ENCODE results near the gene LRIG3.
"Not testable (repeated sequence)": the region's sequence is repeated elsewhere in the genome, so short reads cannot be mapped to it uniquely, and the experiment has no call there.

The LRIG3 gene

GRCh38 chr12:58905422-58905821 is 14.9 kb downstream of the LRIG3 start:
- Histone ChIP-seq H3K36me3 (ENCODE audit: insufficient read depth, low read length) (peaks cover 2% of the 10 kb centered on the region), H3K4me1 (ENCODE audit: insufficient read depth, low read length) (no peaks in the 10 kb centered on the region), H3K9me3 (ENCODE audit: control insufficient read depth, insufficient read depth, low read length) (no peaks in the 10 kb centered on the region), H3K9ac (ENCODE audit: low read depth, low read length) (no peak overlapping the region)

GRCh38 chr12:58902726-58903125 is 17.6 kb downstream of the LRIG3 start:
- H3K9me3 ChIP-seq (ENCODE audit: control insufficient read depth, insufficient read depth, low read length); H3K36me3 ChIP-seq (ENCODE audit: insufficient read depth, low read length); H3K4me1 ChIP-seq (ENCODE audit: insufficient read depth, low read length); H3K9ac ChIP-seq (ENCODE audit: low read depth, low read length): not testable (repeated sequence)

- H3K9me3 ChIP-seq (ENCODE audit: control insufficient read depth, insufficient read depth, low read length) = no peaks in the 10 kb centered on the region
- H3K36me3 ChIP-seq (ENCODE audit: insufficient read depth, low read length) = peaks cover 2% of the 10 kb centered on the region
- H3K9ac ChIP-seq (ENCODE audit: low read depth, low read length) = no peak overlapping the region
- H3K4me1 ChIP-seq (ENCODE audit: insufficient read depth, low read length) = no peaks in the 10 kb centered on the region
Observed at GRCh38 chr12:58901664-58902063, 18.6 kb downstream of the LRIG3 start.

- H3K9me3 ChIP-seq (ENCODE audit: control insufficient read depth, insufficient read depth, low read length) = no peaks in the 10 kb centered on the region
- no peaks in the 10 kb centered on the region for H3K4me1 ChIP-seq (ENCODE audit: insufficient read depth, low read length)
- no peak overlapping the region for H3K9ac ChIP-seq (ENCODE audit: low read depth, low read length)
- H3K36me3 ChIP-seq (ENCODE audit: insufficient read depth, low read length) = no peaks in the 10 kb centered on the region
Observed at GRCh38 chr12:58897969-58898368, 22.3 kb downstream of the LRIG3 start.

- no peaks in the 10 kb centered on the region for H3K9me3 ChIP-seq (ENCODE audit: control insufficient read depth, insufficient read depth, low read length)
- no peak overlapping the region for H3K9ac ChIP-seq (ENCODE audit: low read depth, low read length)
- H3K36me3 ChIP-seq (ENCODE audit: insufficient read depth, low read length) = no peaks in the 10 kb centered on the region
- no peaks in the 10 kb centered on the region for H3K4me1 ChIP-seq (ENCODE audit: insufficient read depth, low read length)
Observed at GRCh38 chr12:58896278-58896677, 24.0 kb downstream of the LRIG3 start.

GRCh38 chr12:58895053-58895452 is 25.3 kb downstream of the LRIG3 start:
- H3K9ac ChIP-seq (ENCODE audit: low read depth, low read length) = no peak overlapping the region
- no peaks in the 10 kb centered on the region for H3K4me1 ChIP-seq (ENCODE audit: insufficient read depth, low read length)
- H3K36me3 ChIP-seq (ENCODE audit: insufficient read depth, low read length) = 0 out of 2 replicates have a peak, but pooled peaks cover under 1% of the 10 kb centered on the region
- no peaks in the 10 kb centered on the region for H3K9me3 ChIP-seq (ENCODE audit: control insufficient read depth, insufficient read depth, low read length)

GRCh38 chr12:58894040-58894439 is 26.3 kb downstream of the LRIG3 start:
- Histone ChIP-seq H3K9ac (ENCODE audit: low read depth, low read length) (no peak overlapping the region), H3K36me3 (ENCODE audit: insufficient read depth, low read length) (peaks cover 8% of the 10 kb centered on the region; the same call in 1 of the 2 replicates), H3K9me3 (ENCODE audit: control insufficient read depth, insufficient read depth, low read length) (no peaks in the 10 kb centered on the region), H3K4me1 (ENCODE audit: insufficient read depth, low read length) (no peaks in the 10 kb centered on the region)

- no peaks in the 10 kb centered on the region for H3K9me3 ChIP-seq (ENCODE audit: control insufficient read depth, insufficient read depth, low read length)
- peaks cover 8% of the 10 kb centered on the region; the same call in 1 of the 2 replicates for H3K36me3 ChIP-seq (ENCODE audit: insufficient read depth, low read length)
- H3K9ac ChIP-seq (ENCODE audit: low read depth, low read length) = no peak overlapping the region
- no peaks in the 10 kb centered on the region for H3K4me1 ChIP-seq (ENCODE audit: insufficient read depth, low read length)
Observed at GRCh38 chr12:58893495-58893894, 26.8 kb downstream of the LRIG3 start.

GRCh38 chr12:58889557-58889956 is 30.7 kb downstream of the LRIG3 start:
- H3K36me3 ChIP-seq (ENCODE audit: insufficient read depth, low read length) = peaks cover 8% of the 10 kb centered on the region; the same call in 1 of the 2 replicates
- no peak overlapping the region for H3K9ac ChIP-seq (ENCODE audit: low read depth, low read length)
- no peaks in the 10 kb centered on the region for H3K9me3 ChIP-seq (ENCODE audit: control insufficient read depth, insufficient read depth, low read length)
- no peaks in the 10 kb centered on the region; the same call in 1 of the 2 replicates for H3K4me1 ChIP-seq (ENCODE audit: insufficient read depth, low read length)

- Histone ChIP-seq H3K9me3 (ENCODE audit: control insufficient read depth, insufficient read depth, low read length) (no peaks in the 10 kb centered on the region), H3K9ac (ENCODE audit: low read depth, low read length) (no peak overlapping the region), H3K36me3 (ENCODE audit: insufficient read depth, low read length) (peaks cover 8% of the 10 kb centered on the region; the same call in 1 of the 2 replicates), H3K4me1 (ENCODE audit: insufficient read depth, low read length) (peaks cover 9% of the 10 kb centered on the region; the same call in 1 of the 2 replicates)
Observed at GRCh38 chr12:58888131-58888783, 32.0 kb downstream of the LRIG3 start.

- Histone ChIP-seq H3K9me3 (ENCODE audit: control insufficient read depth, insufficient read depth, low read length) (no peaks in the 10 kb centered on the region), H3K9ac (ENCODE audit: low read depth, low read length) (no peak overlapping the region), H3K4me1 (ENCODE audit: insufficient read depth, low read length) (peaks cover 18% of the 10 kb centered on the region; the same call in 1 of the 2 replicates), H3K36me3 (ENCODE audit: insufficient read depth, low read length) (peaks cover 8% of the 10 kb centered on the region)
Observed at GRCh38 chr12:58887068-58887467, 33.2 kb downstream of the LRIG3 start.

- peaks cover 8% of the 10 kb centered on the region for H3K36me3 ChIP-seq (ENCODE audit: insufficient read depth, low read length)
- peaks cover 18% of the 10 kb centered on the region; the same call in 1 of the 2 replicates for H3K4me1 ChIP-seq (ENCODE audit: insufficient read depth, low read length)
- H3K9me3 ChIP-seq (ENCODE audit: control insufficient read depth, insufficient read depth, low read length) = no peaks in the 10 kb centered on the region
- H3K9ac ChIP-seq (ENCODE audit: low read depth, low read length) = no peak overlapping the region
Observed at GRCh38 chr12:58886474-58886873, 33.8 kb downstream of the LRIG3 start.

GRCh38 chr12:58884916-58885315 is 35.4 kb downstream of the LRIG3 start:
- Histone ChIP-seq H3K9me3 (ENCODE audit: control insufficient read depth, insufficient read depth, low read length) (no peaks in the 10 kb centered on the region), H3K36me3 (ENCODE audit: insufficient read depth, low read length) (peaks cover 6% of the 10 kb centered on the region), H3K9ac (ENCODE audit: low read depth, low read length) (no peak overlapping the region), H3K4me1 (ENCODE audit: insufficient read depth, low read length) (peaks cover 18% of the 10 kb centered on the region; the same call in 1 of the 2 replicates)

- H3K36me3 ChIP-seq (ENCODE audit: insufficient read depth, low read length) = peaks cover 4% of the 10 kb centered on the region
- no peak overlapping the region for H3K9ac ChIP-seq (ENCODE audit: low read depth, low read length)
- peaks cover 18% of the 10 kb centered on the region; the same call in 1 of the 2 replicates for H3K4me1 ChIP-seq (ENCODE audit: insufficient read depth, low read length)
- H3K9me3 ChIP-seq (ENCODE audit: control insufficient read depth, insufficient read depth, low read length) = no peaks in the 10 kb centered on the region
Observed at GRCh38 chr12:58883576-58884334, 36.5 kb downstream of the LRIG3 start.

GRCh38 chr12:58882826-58883225 is 37.5 kb downstream of the LRIG3 start:
- Histone ChIP-seq H3K36me3 (ENCODE audit: insufficient read depth, low read length) (peaks cover 4% of the 10 kb centered on the region), H3K9ac (ENCODE audit: low read depth, low read length) (no peak overlapping the region), H3K9me3 (ENCODE audit: control insufficient read depth, insufficient read depth, low read length) (no peaks in the 10 kb centered on the region), H3K4me1 (ENCODE audit: insufficient read depth, low read length) (peaks cover 18% of the 10 kb centered on the region; the same call in 1 of the 2 replicates)
